HepG2 (cell line): ENCODE data around the gene IFI27. TPM values are rescaled to one million over a fixed set of nuclear protein-coding genes. Genes with fewer than 3 reads are reported as not detected.

Source experiments
- ARID4A ChIP-seq: sonication (generic); formaldehyde crosslinking; IDR thresholded peaks from 2 replicates; pipeline ENCODE4 v1.5.0; 2020; ENCODE audit warnings: mild to moderate bottlenecking, missing genetic modification reagents, borderline replicate concordance
- ATF4 ChIP-seq, 2 experiments: fragments of 450-650 bp in 1 of 2; sonication (generic) in 1 of 2; formaldehyde crosslinking; IDR thresholded peaks; 2 replicates each; pipeline versions ENCODE4 v1.5.0 to v1.8.0; 2020 to 2022; ENCODE audit warnings: mild to moderate bottlenecking in 1 of 2, missing genetic modification reagents in 1 of 2
- CEBPG ChIP-seq: IDR thresholded peaks from 2 replicates; pipeline ENCODE4 v1.6.1; 2016
- ELF3 ChIP-seq: IDR thresholded peaks from 2 replicates; pipeline ENCODE4 v1.6.1; 2016; ENCODE audit warnings: missing genetic modification reagents, missing compliant biosample characterization
- FOSL2 ChIP-seq: sonication (generic); formaldehyde crosslinking; IDR thresholded peaks from 2 replicates; pipeline ENCODE4 v1.4.0; 2020; ENCODE audit warnings: missing genetic modification reagents
- KAT8 ChIP-seq: IDR thresholded peaks from 2 replicates; pipeline ENCODE4 v1.6.1; 2016; ENCODE audit warnings: missing genetic modification reagents, missing compliant biosample characterization
- NCOA1 ChIP-seq: sonication (generic); formaldehyde crosslinking; IDR thresholded peaks from 2 replicates; pipeline ENCODE4 v1.9.0; 2021; ENCODE audit warnings: missing genetic modification reagents
- NR2C2 ChIP-seq: sonication (generic); formaldehyde crosslinking; IDR thresholded peaks from 2 replicates; pipeline ENCODE4 v1.4.0; 2020; ENCODE audit warnings: missing genetic modification reagents, mild to moderate bottlenecking, moderate library complexity, borderline replicate concordance
- SAP130 ChIP-seq: IDR thresholded peaks from 2 replicates; pipeline ENCODE4 v1.6.1; 2016; ENCODE audit warnings: low read depth
- SPEN ChIP-seq: sonication (generic); formaldehyde crosslinking; IDR thresholded peaks from 2 replicates; pipeline ENCODE4 v1.5.1; 2020; ENCODE audit warnings: low read depth, mild to moderate bottlenecking, missing genetic modification reagents
- U2AF1 ChIP-seq: fragments of 200-400 bp; formaldehyde crosslinking; optimal IDR thresholded peaks from 2 replicates; pipeline ENCODE3; 2017; ENCODE audit warnings: mild to moderate bottlenecking, low read depth, low read length
- ZC3H4 ChIP-seq: sonication (generic); formaldehyde crosslinking; IDR thresholded peaks from 2 replicates; pipeline ENCODE4 v1.4.0; 2020; ENCODE audit warnings: missing genetic modification reagents, borderline replicate concordance
- ZNF234 ChIP-seq: sonication (generic); formaldehyde crosslinking; conservative IDR thresholded peaks from 2 replicates; pipeline ENCODE4 v1.5.1; 2020; ENCODE audit warnings: mild to moderate bottlenecking, missing genetic modification reagents
- ZNF318 ChIP-seq: sonication (generic); formaldehyde crosslinking; IDR thresholded peaks from 2 replicates; pipeline ENCODE4 v1.4.0; 2020; ENCODE audit warnings: mild to moderate bottlenecking, missing genetic modification reagents
- ZNF510 ChIP-seq: sonication (generic); formaldehyde crosslinking; IDR thresholded peaks from 2 replicates; pipeline ENCODE4 v1.4.0; 2020; ENCODE audit warnings: low read depth, mild to moderate bottlenecking, missing genetic modification reagents
- ZNF577 ChIP-seq: sonication (generic); formaldehyde crosslinking; IDR thresholded peaks from 2 replicates; pipeline ENCODE4 v1.4.0; 2020; ENCODE audit warnings: mild to moderate bottlenecking, low read depth, missing genetic modification reagents, borderline replicate concordance
- ZNF792 ChIP-seq: IDR thresholded peaks from 2 replicates; pipeline ENCODE4 v1.6.1; 2016
- polyA plus RNA-seq, 8 experiments: library from polyadenylated mRNA; depleted of rRNA in 3 of 8; stranded (reverse) in 7 of 8; unstranded in 1 of 8; fragments of >200 nt; fragmentation: Illumina TruSeq in 4 of 8; extraction: Trizol in 4 of 8; gene quantifications; 2 replicates each; pipeline versions ENCODE4 v1.2.1 to v1.2.3, GENCODE V29; 2011 to 2016; ENCODE audit warnings: low read depth in 4 of 8, missing spikeins in 1 of 8, mixed read lengths in 1 of 8; ENCODE audit not compliant: insufficient read depth in 1 of 8
- total RNA-seq, 5 experiments: library from RNA; depleted of rRNA; stranded (reverse); fragments of >200 nt; fragmentation: Illumina TruSeq; extraction: Trizol; gene quantifications; 2 replicates each; pipeline ENCODE4 v1.2.3, GENCODE V29; 2016; ENCODE audit warnings: low read depth in 1 of 5

IFI27 gene
- total and polyA plus RNA-seq, 2 of the 13 experiments (the other 11 are each of a cell fraction or from before 2014, with no cell fraction given) = 1.2 to 1.7 TPM

- peak; percentile 33; the same call in 1 of the 2 replicates for TF ChIP-seq ARID4A (CRISPR knock-in tag)
- TF ChIP-seq ELF3 (CRISPR knock-in tag) = 0 out of 2 replicates have a peak, but pooled peaks have one; percentile 48
- TF ChIP-seq ZNF577 = no peak
- no peak for TF ChIP-seq ZNF318
- peak; percentile 26; the same call in 1 of the 2 replicates for TF ChIP-seq SPEN
- no peak for TF ChIP-seq ATF4 (CRISPR knock-in tag; IDR thresholded peaks at IDR 0.05)
- TF ChIP-seq NCOA1 (CRISPR knock-in tag) = no peak
- no peak for TF ChIP-seq ZNF510 (CRISPR knock-in tag)
- TF ChIP-seq ZNF234 (CRISPR knock-in tag) = no peak
- TF ChIP-seq FOSL2 = peak; percentile 53
- no peak for TF ChIP-seq ZC3H4 (CRISPR knock-in tag)
- no peak for TF ChIP-seq NR2C2 (CRISPR knock-in tag)
- peak; percentile 58 for TF ChIP-seq CEBPG (CRISPR knock-in tag)
- peak; percentile 33; the same call in 1 of the 2 replicates for TF ChIP-seq KAT8 (CRISPR knock-in tag)
- TF ChIP-seq SAP130 (CRISPR knock-in tag) = 0 out of 2 replicates have a peak, but pooled peaks have one; percentile 16
- no peak for TF ChIP-seq U2AF1
- TF ChIP-seq ZNF792 = peak; percentile 52; the same call in 1 of the 2 replicates
Observed at GRCh38 chr14:94136575-94137331, 26.2 kb downstream of the IFI27 start (continued).
